ENCODE measurements around the gene RPL7A. TPM values are rescaled to one million over a fixed set of nuclear protein-coding genes. Genes with fewer than 3 reads are reported as not detected.

The RPL7A gene
- total and polyA plus RNA-seq, 2 of the 13 experiments (the other 11 are each of a cell fraction or from before 2014, with no cell fraction given): 2,401 to 2,938 TPM

GRCh38 chr9:133351908-133352634 lies 4.1 kb downstream of the RPL7A start (continued):
- no peak for TF ChIP-seq TCF7L2 (IDR thresholded peaks at IDR 0.05; ENCODE audit: low read depth, low read length)
- TF ChIP-seq REL (CRISPR knock-in tag; conservative IDR thresholded peaks at IDR 0.05): no peak
- no peak for TF ChIP-seq ZSCAN20 (CRISPR knock-in tag; IDR thresholded peaks at IDR 0.05; ENCODE audit: borderline replicate concordance)
- 0 out of 2 replicates have a peak, but pooled peaks have one; percentile 58 for TF ChIP-seq IRF2 (CRISPR knock-in tag; IDR thresholded peaks at IDR 0.05)
- TF ChIP-seq SMAD9 (CRISPR knock-in tag; IDR thresholded peaks at IDR 0.05): no peak
- TF ChIP-seq ATRX (CRISPR knock-in tag; IDR thresholded peaks at IDR 0.05; ENCODE audit: borderline replicate concordance): no peak
- TF ChIP-seq ZFAT (CRISPR knock-in tag; conservative IDR thresholded peaks at IDR 0.05): no peak
- no peak for TF ChIP-seq SALL2 (CRISPR knock-in tag; IDR thresholded peaks at IDR 0.05)
- TF ChIP-seq, protein P1, sequence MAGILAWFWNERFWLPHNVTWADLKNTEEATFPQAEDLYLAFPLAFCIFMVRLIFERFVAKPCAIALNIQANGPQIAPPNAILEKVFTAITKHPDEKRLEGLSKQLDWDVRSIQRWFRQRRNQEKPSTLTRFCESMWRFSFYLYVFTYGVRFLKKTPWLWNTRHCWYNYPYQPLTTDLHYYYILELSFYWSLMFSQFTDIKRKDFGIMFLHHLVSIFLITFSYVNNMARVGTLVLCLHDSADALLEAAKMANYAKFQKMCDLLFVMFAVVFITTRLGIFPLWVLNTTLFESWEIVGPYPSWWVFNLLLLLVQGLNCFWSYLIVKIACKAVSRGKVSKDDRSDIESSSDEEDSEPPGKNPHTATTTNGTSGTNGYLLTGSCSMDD (CRISPR knock-in tag; IDR thresholded peaks at IDR 0.05): no peak
- no peak for TF ChIP-seq ZNF746 (CRISPR knock-in tag; IDR thresholded peaks at IDR 0.05)
- TF ChIP-seq TBX3 (IDR thresholded peaks at IDR 0.05; ENCODE audit: borderline replicate concordance): no peak
- no peak for TF ChIP-seq ZNF232 (CRISPR knock-in tag; IDR thresholded peaks at IDR 0.05; ENCODE audit: borderline replicate concordance)
- TF ChIP-seq ATF1 (CRISPR knock-in tag; IDR thresholded peaks at IDR 0.05): no peak
- no peak for TF ChIP-seq PRDM10 (CRISPR knock-in tag; IDR thresholded peaks at IDR 0.05; ENCODE audit: low read depth)
- no peak for TF ChIP-seq ZBTB37 (CRISPR knock-in tag; IDR thresholded peaks at IDR 0.05)
- peak; percentile 84 for TF ChIP-seq PAF1 (CRISPR knock-in tag; IDR thresholded peaks at IDR 0.05)
- peak; percentile 79; the same call in 1 of the 2 replicates for TF ChIP-seq ZBTB4 (CRISPR knock-in tag; IDR thresholded peaks at IDR 0.05; ENCODE audit: borderline replicate concordance)
- TF ChIP-seq, protein P2, sequence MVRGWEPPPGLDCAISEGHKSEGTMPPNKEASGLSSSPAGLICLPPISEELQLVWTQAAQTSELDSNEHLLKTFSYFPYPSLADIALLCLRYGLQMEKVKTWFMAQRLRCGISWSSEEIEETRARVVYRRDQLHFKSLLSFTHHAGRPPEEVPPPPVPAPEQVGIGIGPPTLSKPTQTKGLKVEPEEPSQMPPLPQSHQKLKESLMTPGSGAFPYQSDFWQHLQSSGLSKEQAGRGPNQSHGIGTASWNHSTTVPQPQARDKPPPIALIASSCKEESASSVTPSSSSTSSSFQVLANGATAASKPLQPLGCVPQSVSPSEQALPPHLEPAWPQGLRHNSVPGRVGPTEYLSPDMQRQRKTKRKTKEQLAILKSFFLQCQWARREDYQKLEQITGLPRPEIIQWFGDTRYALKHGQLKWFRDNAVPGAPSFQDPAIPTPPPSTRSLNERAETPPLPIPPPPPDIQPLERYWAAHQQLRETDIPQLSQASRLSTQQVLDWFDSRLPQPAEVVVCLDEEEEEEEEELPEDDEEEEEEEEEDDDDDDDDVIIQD (CRISPR knock-in tag; IDR thresholded peaks at IDR 0.05; ENCODE audit: low read depth): no peak
- no peak for TF ChIP-seq ZNF768 (CRISPR knock-in tag; IDR thresholded peaks at IDR 0.05)

Measured in HepG2 (cell line).